COR-L47 (cell line): ENCODE measurements around the gene DLGAP5.
A peak's percentile ranks its signal among the peaks of the same experiment; 100 is the strongest.

Experiments used
- DNase-seq: peaks from one replicate; lab custom pipeline; 2025; lab: John Stamatoyannopoulos, UW

Gene DLGAP5

DNA sequence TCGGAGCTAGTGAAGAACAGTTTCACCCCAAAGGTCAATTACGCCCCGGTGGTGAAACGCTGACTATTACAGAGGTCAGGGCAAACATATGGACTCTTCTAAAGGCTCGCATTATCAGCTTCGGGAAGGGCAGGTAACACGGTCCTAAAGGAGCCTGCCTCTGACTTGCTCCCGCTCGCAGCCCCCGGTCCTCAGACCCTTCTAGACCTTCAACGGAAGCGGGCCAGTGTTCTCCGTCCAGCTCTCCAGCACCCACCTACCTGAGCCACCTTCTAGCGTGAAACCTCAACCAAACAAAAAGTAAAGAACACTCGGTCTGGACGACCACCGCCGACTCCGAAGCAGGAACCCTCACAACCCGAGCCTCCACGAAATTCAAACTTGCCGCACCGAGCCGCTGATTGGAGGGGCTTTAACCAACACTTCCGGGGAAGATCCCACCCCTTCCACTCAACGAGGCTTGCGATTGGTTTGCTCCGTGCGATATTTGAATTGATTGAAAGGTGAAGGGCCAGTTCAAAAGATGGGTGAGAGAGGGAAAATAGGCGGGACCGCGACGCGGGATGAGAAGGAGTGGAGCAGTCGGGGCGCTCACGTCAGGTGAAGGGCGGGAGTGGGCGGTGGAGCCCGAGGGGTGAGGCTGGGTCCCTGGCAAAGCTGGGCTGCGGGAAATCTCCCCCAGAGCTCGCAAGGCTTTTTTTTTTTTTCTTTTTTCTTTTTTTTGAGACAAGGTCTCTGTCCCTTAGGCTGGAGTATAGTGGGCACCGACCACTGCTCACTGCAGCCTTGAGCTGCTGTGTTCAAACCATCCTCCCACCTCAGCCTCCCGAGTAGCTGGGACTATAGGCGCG lies at the start of gene DLGAP5:
Gene DLGAP5, minus strand, starts transcription at position 383 of the 851 bp plus-strand sequence. CDS start 2,406 bp downstream, outside the sequence.
- peak; percentile 97 for DNase-seq

GRCh38 chr14:55240526-55241178 lies 49.3 kb upstream of the DLGAP5 start:
- DNase-seq, result no peak

DNA sequence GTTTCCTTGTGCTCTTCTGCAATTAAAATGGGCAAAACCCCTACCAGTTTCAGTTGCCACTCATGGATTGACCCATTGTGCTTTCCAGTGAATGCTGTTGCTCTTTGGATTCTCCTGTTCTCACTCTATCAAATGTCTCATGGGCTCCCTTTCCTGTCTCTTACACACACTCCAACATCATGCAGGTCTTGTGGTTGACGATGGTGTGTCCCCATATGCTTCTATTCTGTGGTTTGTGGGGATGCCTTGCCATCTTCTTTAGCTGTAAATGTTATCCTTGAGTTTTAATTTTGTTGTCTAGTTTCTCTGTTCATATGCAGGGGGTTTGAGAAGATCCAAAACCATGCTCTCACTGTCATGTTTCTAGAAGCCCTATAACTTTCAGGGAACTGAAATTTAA lies 47.9 kb upstream of the DLGAP5 start:
- DNase-seq, result no peak

GRCh38 chr14:55238019-55238680 lies 46.8 kb upstream of the DLGAP5 start:
- DNase-seq, result no peak

DNA sequence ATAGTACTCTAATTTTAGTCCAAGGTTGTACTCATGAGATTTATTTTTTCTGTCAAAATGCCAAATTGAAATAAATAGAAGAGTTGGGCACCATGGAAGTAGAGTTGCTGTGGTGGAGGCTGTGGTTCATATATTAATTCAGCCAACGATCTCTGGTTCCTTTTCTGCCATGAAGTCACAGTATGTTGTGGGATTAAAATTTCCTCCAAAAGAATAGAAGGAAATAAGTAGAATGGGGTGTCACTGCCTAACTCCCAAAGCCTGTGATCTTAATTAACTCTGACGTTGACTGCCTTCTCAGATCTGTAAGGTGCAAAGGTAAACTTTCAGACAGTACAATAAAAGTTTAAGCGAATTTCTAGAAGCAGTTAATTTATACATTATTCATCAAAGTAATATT lies 42.2 kb upstream of the DLGAP5 start:
- DNase-seq, result no peak

DNA sequence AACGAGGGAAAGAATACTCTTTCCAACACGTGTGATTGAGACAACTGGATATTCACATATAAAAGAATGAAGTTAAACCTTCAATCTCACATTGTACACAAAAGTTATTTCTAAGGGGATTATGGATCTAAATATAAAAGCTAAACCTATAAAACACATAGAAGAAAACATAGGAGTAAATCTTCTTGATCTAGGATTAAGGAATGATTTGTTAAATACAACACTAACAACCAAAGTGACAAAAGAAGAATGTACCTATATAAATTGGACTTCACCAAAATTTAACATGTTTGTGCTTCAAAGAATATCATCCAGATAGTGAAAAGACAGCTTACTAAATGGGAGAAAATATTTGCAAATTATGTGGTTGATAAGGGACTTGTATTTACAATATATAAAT lies 36.9 kb upstream of the DLGAP5 start:
- DNase-seq, result no peak

DNA sequence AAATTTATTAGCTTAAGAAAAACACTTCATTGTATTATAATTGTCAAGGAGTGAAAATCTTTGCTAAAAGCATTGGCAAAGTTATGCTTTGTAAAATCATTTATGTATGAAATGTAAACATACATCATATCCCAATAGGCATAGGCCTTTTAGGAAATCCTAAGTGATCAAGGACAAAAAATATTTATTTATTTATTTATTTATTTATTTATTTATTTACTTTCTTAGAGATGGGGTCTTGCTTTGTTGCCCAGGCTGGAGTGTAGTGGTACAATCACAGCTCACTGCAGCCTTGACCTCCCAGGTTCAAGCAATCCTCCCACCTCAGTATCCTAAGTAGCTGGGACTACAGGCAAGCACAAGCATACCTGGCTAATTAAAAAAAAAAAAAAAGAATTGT lies 32.0 kb upstream of the DLGAP5 start:
- no peak for DNase-seq

- DNase-seq, result no peak
Observed at GRCh38 chr14:55221968-55222367, 30.6 kb upstream of the DLGAP5 start.

DNA sequence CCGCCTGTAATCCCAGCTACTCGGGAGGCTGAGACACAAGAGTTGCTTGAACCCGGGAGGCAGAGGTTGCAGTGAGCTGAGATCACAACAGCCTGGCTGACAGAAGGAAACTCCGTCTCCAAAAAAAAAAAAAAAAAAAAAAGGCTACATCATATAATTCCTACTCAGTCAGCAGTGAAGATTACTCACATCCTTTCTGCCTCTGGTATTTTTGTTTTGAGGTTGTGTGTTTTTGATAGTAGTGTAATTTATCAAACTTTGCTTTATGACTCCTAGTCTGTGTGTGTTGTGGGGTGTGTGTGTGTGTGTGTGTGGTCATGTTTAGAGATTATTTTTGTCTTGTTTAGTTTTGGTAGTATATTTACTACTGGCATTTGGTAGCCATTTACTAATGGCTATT lies 29.8 kb upstream of the DLGAP5 start:
- DNase-seq, result no peak

GRCh38 chr14:55220230-55220629 lies 28.8 kb upstream of the DLGAP5 start:
- DNase-seq, result no peak

- no peak for DNase-seq
Observed at GRCh38 chr14:55212634-55213033, 21.2 kb upstream of the DLGAP5 start.

GRCh38 chr14:55207832-55208231 lies 16.4 kb upstream of the DLGAP5 start:
- no peak for DNase-seq

DNA sequence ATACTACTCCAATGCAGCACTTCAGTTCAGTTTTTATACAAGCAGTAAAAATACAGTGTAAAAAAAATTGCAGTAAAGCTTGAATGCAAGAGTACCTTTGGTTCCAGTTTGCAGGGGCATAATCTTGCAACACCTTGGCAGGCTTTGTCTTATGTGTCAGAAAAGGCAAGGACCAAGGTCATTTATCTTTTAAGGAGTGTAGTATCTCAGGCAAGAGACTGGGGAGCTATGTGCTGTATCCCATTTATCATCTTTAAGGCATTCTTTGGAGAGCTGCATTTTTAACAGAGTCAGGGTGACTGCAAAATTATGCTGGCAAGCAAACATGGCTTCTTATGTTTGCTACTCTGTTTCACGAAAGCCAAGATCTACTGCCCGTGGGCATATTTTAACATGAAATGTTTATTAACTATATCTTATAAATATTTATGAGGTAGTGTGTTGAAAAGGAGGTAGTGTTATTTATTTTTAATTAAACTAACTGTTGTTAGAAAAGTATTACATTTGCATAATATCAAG lies 14.8 kb upstream of the DLGAP5 start:
- no peak for DNase-seq

GRCh38 chr14:55201219-55202101 lies 10.1 kb upstream of the DLGAP5 start:
- DNase-seq, result no peak

DNA sequence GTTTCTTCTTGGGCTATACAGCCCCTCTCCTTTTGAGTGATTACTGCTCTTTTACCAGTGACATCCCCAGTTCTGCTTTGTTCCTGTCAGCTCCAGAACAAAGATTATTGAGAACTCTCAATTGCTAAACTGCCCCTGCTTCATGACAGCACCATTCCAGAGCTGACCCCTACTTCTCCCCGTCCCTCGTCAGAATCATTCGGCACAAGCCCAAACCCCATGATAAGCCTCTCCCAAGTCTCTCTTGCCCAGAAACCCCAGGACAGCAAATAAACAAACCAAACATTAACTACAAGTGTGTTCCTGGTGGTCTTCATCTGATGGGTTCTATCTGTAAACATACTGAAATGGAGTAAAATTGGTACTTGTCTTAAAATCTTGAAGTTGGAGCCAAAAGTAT lies 9.3 kb upstream of the DLGAP5 start:
- DNase-seq, result no peak

DNA sequence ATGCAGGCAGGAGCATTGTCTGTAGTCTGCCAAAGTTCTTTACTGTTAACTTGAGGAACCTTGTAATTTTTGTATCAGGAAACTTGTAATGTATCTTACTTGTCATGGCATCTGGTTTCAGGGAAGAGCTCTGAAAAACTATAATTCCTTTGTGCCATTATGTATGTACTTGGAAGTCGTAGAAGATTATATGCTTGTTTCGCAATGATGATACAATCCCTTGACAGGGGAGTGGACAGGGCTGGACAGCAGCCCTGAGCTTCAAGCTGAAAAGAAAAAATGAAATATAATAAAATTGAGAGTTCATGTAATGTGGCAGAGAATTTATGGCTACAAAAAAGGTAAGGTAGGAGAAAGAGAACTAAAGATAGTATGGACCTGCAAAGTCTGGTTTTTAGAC lies 7.4 kb upstream of the DLGAP5 start:
- no peak for DNase-seq

- no peak for DNase-seq
Observed at GRCh38 chr14:55194656-55195355, 3.4 kb upstream of the DLGAP5 start.

DNA sequence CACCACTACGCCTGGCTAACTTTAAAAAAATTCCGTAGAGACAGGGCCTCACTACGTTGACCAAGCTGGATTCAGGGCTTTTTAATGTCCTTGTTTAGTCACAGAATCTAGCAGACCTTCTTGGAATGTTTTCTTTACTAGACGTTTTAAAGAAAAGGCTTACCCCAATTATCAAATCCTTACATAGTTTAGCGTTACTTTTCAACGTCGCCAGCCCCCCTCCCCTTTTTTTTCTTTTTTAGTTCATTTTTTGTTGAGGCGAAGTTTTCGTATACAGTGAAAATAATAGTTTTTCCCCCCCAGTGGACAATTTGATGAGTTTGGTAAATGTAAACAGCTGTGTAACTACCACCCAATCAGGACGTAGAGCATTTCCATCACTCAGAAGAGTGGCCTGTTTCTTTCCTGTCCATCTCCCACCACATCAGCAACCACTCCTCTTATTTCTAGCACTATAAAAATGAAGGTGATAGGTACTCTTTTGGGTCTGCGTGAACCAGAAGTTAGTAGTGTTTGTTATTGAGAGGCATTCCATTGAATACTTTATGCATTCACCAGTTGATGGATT lies 753 bp upstream of the DLGAP5 start:
- no peak for DNase-seq

GRCh38 chr14:55190906-55191202 lies 531 bp downstream of the DLGAP5 start:
- no peak for DNase-seq

DNA sequence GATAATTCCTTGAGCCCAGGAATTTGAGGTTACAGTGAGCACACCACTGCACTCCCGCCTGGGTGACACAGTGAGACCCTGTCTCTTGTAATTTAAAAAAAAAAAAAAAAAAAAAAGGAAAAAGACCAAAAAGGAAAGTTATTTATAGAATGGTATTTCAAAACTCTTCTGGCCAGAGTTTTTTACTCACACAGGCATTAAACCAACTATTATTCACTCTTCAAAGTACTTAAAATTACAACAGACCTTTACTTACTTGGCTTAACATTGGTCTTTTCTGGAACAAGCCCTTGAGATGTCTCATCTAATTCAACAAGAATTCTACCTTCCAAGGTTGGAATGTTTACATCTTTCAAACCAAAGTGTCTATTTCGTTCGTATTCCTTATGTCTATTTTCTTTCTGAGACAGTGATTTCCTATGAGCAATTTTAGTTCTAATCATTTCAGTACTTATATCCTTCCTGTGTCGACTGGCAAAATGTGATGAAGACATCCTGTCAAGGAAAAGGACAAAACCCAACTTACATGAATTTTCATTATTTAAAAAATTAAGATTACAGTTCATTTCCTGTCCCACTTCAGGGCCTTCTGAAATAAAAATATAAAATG lies 2.6 kb downstream of the DLGAP5 start:
- DNase-seq, result no peak

GRCh38 chr14:55180434-55180833 lies 11.0 kb downstream of the DLGAP5 start:
- DNase-seq, result no peak
